IMR-90 (cell line): Measurements from ENCODE around the gene TMEM263. TPM values are rescaled to one million over a fixed set of nuclear protein-coding genes. Genes with fewer than 3 reads are reported as not detected.

Experiments
- ATAC-seq: fragments of 200-7000 bp; cut with Tn5 transposase; 2 replicates; pipeline ENCODE4 v1.9.1; 2020; ENCODE audit warnings: low read depth, mild to moderate bottlenecking, moderate library complexity
- BruUV-seq: library from RNA; stranded (reverse); fragments of 400-500 nt; replicated peaks from 2 replicates; lab custom pipeline; 2021; lab: Mats Ljungman, UMichigan
- CTCF ChIA-PET: fragments of 300-600 bp; formaldehyde crosslinking; extraction: SDS; loops from one replicate; lab custom pipeline; 2021; ENCODE audit warnings: antibody characterized with exemption; lab: Yijun Ruan, JAX
- POLR2A ChIA-PET: fragments of 300-600 bp; sonication (Branson Sonifier 250); formaldehyde crosslinking; loops from one replicate; lab custom pipeline; 2022; ENCODE audit warnings: antibody characterized with exemption; ENCODE audit not compliant: unreplicated experiment; lab: Charles Lee
- DNase-seq: peaks from one replicate; pipeline ENCODE4 v3.0.0; 2013
- H2AFZ ChIP-seq: replicated peaks from 2 replicates; pipeline ENCODE3; 2013; ENCODE audit warnings: low read length, mild to moderate bottlenecking; ENCODE audit not compliant: poor library complexity
- H2AK5ac ChIP-seq: 2 replicates; pipeline ENCODE4 v1.6.1; 2013; ENCODE audit warnings: low read depth, low read length, inconsistent platforms
- H2AK9ac ChIP-seq: replicated peaks from 2 replicates; pipeline ENCODE3; 2013; ENCODE audit warnings: mild to moderate bottlenecking, low read depth, low read length, moderate library complexity; ENCODE audit not compliant: poor library complexity
- H2BK120ac ChIP-seq: 2 replicates; pipeline ENCODE4 v1.6.1; 2013; ENCODE audit warnings: low read depth, low read length, inconsistent platforms
- H2BK15ac ChIP-seq: 3 replicates; pipeline ENCODE4 v1.6.1; 2013; ENCODE audit warnings: low read depth, low read length, inconsistent platforms
- H2BK20ac ChIP-seq: 2 replicates; pipeline ENCODE4 v1.6.1; 2013; ENCODE audit warnings: low read depth, mild to moderate bottlenecking, inconsistent platforms, low read length, moderate library complexity
- H2BK5ac ChIP-seq: 2 replicates; pipeline ENCODE4 v1.6.1; 2013; ENCODE audit warnings: mild to moderate bottlenecking, low read depth, low read length, inconsistent platforms; ENCODE audit not compliant: poor library complexity, severe bottlenecking
- H3K14ac ChIP-seq: replicated peaks from 2 replicates; pipeline ENCODE4 v1.6.1; 2013; ENCODE audit warnings: low read depth, low read length, inconsistent platforms
- H3K18ac ChIP-seq: 2 replicates; pipeline ENCODE4 v1.6.1; 2013; ENCODE audit warnings: low read depth, low read length, control low read depth
- H3K23ac ChIP-seq: 2 replicates; pipeline ENCODE4 v1.6.1; 2013; ENCODE audit warnings: low read depth, low read length, inconsistent platforms
- H3K27ac ChIP-seq: 2 replicates; pipeline ENCODE4 v1.5.1; 2013; ENCODE audit warnings: mild to moderate bottlenecking, control low read depth, low read length; ENCODE audit not compliant: insufficient read depth
- H3K27me3 ChIP-seq: 2 replicates; pipeline ENCODE4 v1.6.1; 2013; ENCODE audit warnings: low read length; ENCODE audit not compliant: control insufficient read depth, insufficient read depth
- H3K36me3 ChIP-seq: 2 replicates; pipeline ENCODE4 v1.6.1; 2013; ENCODE audit warnings: low read length, mixed read lengths; ENCODE audit not compliant: control insufficient read depth, insufficient read depth
- H3K4ac ChIP-seq: 2 replicates; pipeline ENCODE4 v1.6.1; 2013; ENCODE audit warnings: low read depth, low read length, inconsistent platforms
- H3K4me1 ChIP-seq: 2 replicates; pipeline ENCODE4 v1.6.1; 2013; ENCODE audit warnings: low read length, mixed read lengths; ENCODE audit not compliant: control insufficient read depth, insufficient read depth
- H3K4me2 ChIP-seq: 2 replicates; pipeline ENCODE4 v1.6.1; 2013; ENCODE audit warnings: low read depth, mild to moderate bottlenecking, control low read depth, low read length, moderate library complexity
- H3K4me3 ChIP-seq: 2 replicates; pipeline ENCODE4 v1.5.1; 2013; ENCODE audit warnings: low read depth, mild to moderate bottlenecking, control low read depth, low read length, moderate library complexity; ENCODE audit not compliant: insufficient read depth
- H3K56ac ChIP-seq: 2 replicates; pipeline ENCODE4 v1.6.1; 2013; ENCODE audit warnings: low read length, inconsistent platforms; ENCODE audit not compliant: insufficient read depth; ENCODE audit errors: extremely low read depth
- H3K79me1 ChIP-seq, 2 experiments: 2 replicates each; pipeline ENCODE4 v1.6.1; 2013; ENCODE audit warnings: low read length in 2 of 2, inconsistent platforms in 1 of 2, low read depth in 1 of 2
- H3K9ac ChIP-seq: 2 replicates; pipeline ENCODE4 v1.6.1; 2013; ENCODE audit warnings: low read depth, low read length, control low read depth
- H3K9me1 ChIP-seq: 2 replicates; pipeline ENCODE4 v1.6.1; 2013; ENCODE audit warnings: low read length, inconsistent platforms; ENCODE audit not compliant: insufficient read depth
- H3K9me3 ChIP-seq: 2 replicates; pipeline ENCODE4 v1.6.1; 2013; ENCODE audit warnings: low read length; ENCODE audit not compliant: control insufficient read depth, insufficient read depth
- H4K20me1 ChIP-seq: 2 replicates; pipeline ENCODE4 v1.6.1; 2013; ENCODE audit warnings: low read length, inconsistent platforms; ENCODE audit not compliant: insufficient read depth
- H4K5ac ChIP-seq: 2 replicates; pipeline ENCODE4 v1.6.1; 2013; ENCODE audit warnings: mild to moderate bottlenecking, low read depth, low read length, control low read depth
- H4K8ac ChIP-seq, 2 experiments: 2 replicates each; pipeline ENCODE4 v1.6.1; 2013; ENCODE audit warnings: low read depth in 2 of 2, low read length in 2 of 2, control low read depth in 1 of 2, inconsistent platforms in 1 of 2
- H4K91ac ChIP-seq: 2 replicates; pipeline ENCODE4 v1.6.1; 2013; ENCODE audit warnings: low read depth, low read length, inconsistent platforms; ENCODE audit not compliant: insufficient read depth
- BHLHE40 ChIP-seq: fragments of 150-350 bp; IDR thresholded peaks from 2 replicates; pipeline ENCODE4 v1.6.1; 2016; ENCODE audit warnings: mild to moderate bottlenecking, low read depth, low read length
- CEBPB ChIP-seq: IDR thresholded peaks from 2 replicates; pipeline ENCODE4 v1.6.1; 2012; ENCODE audit warnings: low read depth, low read length, improper control_type of control experiment
- CHD1 ChIP-seq: IDR thresholded peaks from 2 replicates; pipeline ENCODE4 v1.6.1; 2012; ENCODE audit warnings: low read depth, low read length, improper control_type of control experiment
- FOS ChIP-seq: fragments of 150-350 bp; IDR thresholded peaks from 2 replicates; pipeline ENCODE4 v1.6.1; 2016; ENCODE audit warnings: low read depth, low read length
- MAFK ChIP-seq: IDR thresholded peaks from 2 replicates; pipeline ENCODE4 v1.6.1; 2012; ENCODE audit warnings: low read depth, low read length, improper control_type of control experiment
- MAZ ChIP-seq: IDR thresholded peaks from 2 replicates; pipeline ENCODE4 v1.6.1; 2012; ENCODE audit warnings: low read depth, mild to moderate bottlenecking, low read length, improper control_type of control experiment, moderate library complexity, borderline replicate concordance
- MXI1 ChIP-seq: IDR thresholded peaks from 2 replicates; pipeline ENCODE4 v1.6.1; 2012; ENCODE audit warnings: low read depth, mild to moderate bottlenecking, low read length, moderate library complexity, borderline replicate concordance
- NFE2L2 ChIP-seq: fragments of 150-350 bp; IDR thresholded peaks from 2 replicates; pipeline ENCODE4 v1.6.1; 2016; ENCODE audit warnings: low read depth, mild to moderate bottlenecking, low read length
- POLR2A ChIP-seq: IDR thresholded peaks from 2 replicates; pipeline ENCODE4 v1.6.1; 2012; ENCODE audit warnings: mild to moderate bottlenecking, low read depth, low read length
- RAD21 ChIP-seq: IDR thresholded peaks from 2 replicates; pipeline ENCODE4 v1.6.1; 2012; ENCODE audit warnings: low read length, improper control_type of control experiment
- RCOR1 ChIP-seq: IDR thresholded peaks from 2 replicates; pipeline ENCODE4 v1.6.1; 2012; ENCODE audit warnings: mild to moderate bottlenecking, low read length, improper control_type of control experiment; ENCODE audit not compliant: insufficient replicate concordance
- RFX5 ChIP-seq: IDR thresholded peaks from 2 replicates; pipeline ENCODE4 v1.8.0; 2012; ENCODE audit warnings: low read depth, mild to moderate bottlenecking, low read length, moderate library complexity
- SMC3 ChIP-seq: fragments of 150-350 bp; IDR thresholded peaks from 2 replicates; pipeline ENCODE4 v1.6.1; 2016; ENCODE audit warnings: low read depth, mild to moderate bottlenecking, antibody characterized with exemption, low read length, moderate library complexity
- WGBS, 2 experiments: methylation state at CpG; one replicate each; pipeline versions ENCODE4 v1.1.5 to v1.1.7; 2013; ENCODE audit warnings: missing lambda C conversion rate in 2 of 2; ENCODE audit not compliant: insufficient read length in 1 of 2; ENCODE audit errors: extremely low coverage in 2 of 2; 5-methylcytosine and 5-hydroxymethylcytosine counted together
- dilution Hi-C: fragments of 300-500 bp; cut with HindIII; formaldehyde crosslinking; loops from one replicate; pipeline ENCODE4 v1.14.3; 2018; ENCODE audit warnings: low sequenced_read_pairs; ENCODE audit not compliant: unreplicated experiment
- in situ Hi-C: fragments of 300-500 bp; cut with MboI; formaldehyde crosslinking; loops from 3 replicates; pipeline ENCODE4 v1.14.3; 2019; ENCODE audit warnings: low sequenced_read_pairs, inconsistent platforms, mixed read lengths
- intact Hi-C: fragments of 100-400 bp; cut with micrococcal nuclease; formaldehyde crosslinking; loops from 2 replicates; pipeline ENCODE4 v1.10.0; 2022
- polyA plus RNA-seq, 3 experiments: library from polyadenylated mRNA; depleted of rRNA; stranded (reverse); fragments of >200 nt; gene quantifications; 2 replicates each; pipeline ENCODE4 v1.2.3, GENCODE V29; 2012; ENCODE audit warnings: low replicate concordance in 1 of 3
- total RNA-seq: library from RNA; depleted of rRNA; stranded (reverse); fragments of >200 nt; gene quantifications from 2 replicates; pipeline ENCODE4 v1.2.3, GENCODE V29; 2012
- TF ChIP-seq, protein P1 (sequence below): fragments of 150-350 bp; IDR thresholded peaks from 2 replicates; pipeline ENCODE4 v1.6.1; 2017; ENCODE audit warnings: mild to moderate bottlenecking, antibody characterized with exemption, low read length, low read depth
- TF ChIP-seq, protein P2 (sequence below): fragments of 150-350 bp; IDR thresholded peaks from 2 replicates; pipeline ENCODE4 v1.6.1; 2016; ENCODE audit warnings: low read depth, mild to moderate bottlenecking, low read length, moderate library complexity, borderline replicate concordance
- TF ChIP-seq, protein P3 (sequence below): conservative IDR thresholded peaks from 2 replicates; pipeline ENCODE4 v1.5.1; 2012; ENCODE audit warnings: mild to moderate bottlenecking, low read depth, low read length, improper control_type of control experiment

Gene TMEM263
- total and polyA plus RNA-seq, 2 of the 4 experiments (the other 2 are of a cell fraction): 47.9 to 99.7 TPM

DNA sequence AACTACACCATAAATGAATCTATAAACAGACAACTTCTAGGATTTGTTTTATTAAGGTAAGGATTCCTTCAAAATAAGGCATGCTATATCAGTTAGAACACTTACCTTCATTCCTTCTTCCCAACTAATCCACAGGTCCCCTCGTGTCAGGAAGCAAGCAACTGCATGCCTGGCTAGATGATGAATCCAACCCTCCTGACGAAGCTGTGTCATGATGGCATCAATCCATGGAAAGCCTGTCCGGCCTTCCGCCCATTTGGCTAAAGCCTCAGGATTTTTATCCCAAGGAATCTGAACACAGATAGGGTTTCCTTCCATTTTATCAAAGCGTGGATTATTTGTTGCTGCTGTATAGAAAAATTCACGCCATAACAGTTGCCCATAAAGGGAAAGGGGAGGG lies 43.7 kb downstream of the TMEM263 start:
- Histone ChIP-seq H4K8ac (no peak overlapping the region), H2BK5ac (no peak overlapping the region), H3K9me1 (peaks cover 3% of the 10 kb centered on the region; the same call in 1 of the 2 replicates), H3K27ac (no peak overlapping the region), H3K4ac (no peak overlapping the region), H3K27me3 (no peaks in the 10 kb centered on the region), H3K23ac (no peak overlapping the region), H4K20me1 (no peaks in the 10 kb centered on the region), H4K5ac (no peak overlapping the region), H3K4me3 (no peak overlapping the region), H2AFZ (no peak overlapping the region), H3K9me3 (no peaks in the 10 kb centered on the region), H4K91ac (no peak overlapping the region), H2BK20ac (no peak overlapping the region), H3K14ac (no peak overlapping the region; the same call in 1 of the 2 replicates), H3K79me1 (no peaks in the 10 kb centered on the region; a peak in 2 of 4 replicates), H2BK120ac (no peak overlapping the region), H2AK5ac (no peak overlapping the region), H3K4me1 (peaks cover 4% of the 10 kb centered on the region), H2BK15ac (no peak overlapping the region), H3K4me2 (no peak overlapping the region), H3K36me3 (peaks cover 3% of the 10 kb centered on the region; the same call in 1 of the 2 replicates), H3K18ac (no peak overlapping the region), H2AK9ac (no peak overlapping the region), H3K56ac (no peak overlapping the region), H3K9ac (no peak overlapping the region)
- ChIA-PET CTCF (no interaction called here), POLR2A (no interaction called here)
- dilution Hi-C loops (no loop called here), in situ Hi-C loops (no loop called here), intact Hi-C loops (no loop called here)
- DNase-seq (no peak), ATAC-seq (no peak)
- TF ChIP-seq RAD21 (no peak), MXI1 (no peak), RCOR1 (no peak), RFX5 (no peak), BHLHE40 (no peak), CEBPB (no peak), FOS (no peak), MAZ (no peak), SMC3 (no peak), POLR2A (no peak), NFE2L2 (no peak), MAFK (no peak), CHD1 (no peak)
- TF ChIP-seq, protein P1, sequence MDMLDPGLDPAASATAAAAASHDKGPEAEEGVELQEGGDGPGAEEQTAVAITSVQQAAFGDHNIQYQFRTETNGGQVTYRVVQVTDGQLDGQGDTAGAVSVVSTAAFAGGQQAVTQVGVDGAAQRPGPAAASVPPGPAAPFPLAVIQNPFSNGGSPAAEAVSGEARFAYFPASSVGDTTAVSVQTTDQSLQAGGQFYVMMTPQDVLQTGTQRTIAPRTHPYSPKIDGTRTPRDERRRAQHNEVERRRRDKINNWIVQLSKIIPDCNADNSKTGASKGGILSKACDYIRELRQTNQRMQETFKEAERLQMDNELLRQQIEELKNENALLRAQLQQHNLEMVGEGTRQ: no peak
- TF ChIP-seq, protein P2, sequence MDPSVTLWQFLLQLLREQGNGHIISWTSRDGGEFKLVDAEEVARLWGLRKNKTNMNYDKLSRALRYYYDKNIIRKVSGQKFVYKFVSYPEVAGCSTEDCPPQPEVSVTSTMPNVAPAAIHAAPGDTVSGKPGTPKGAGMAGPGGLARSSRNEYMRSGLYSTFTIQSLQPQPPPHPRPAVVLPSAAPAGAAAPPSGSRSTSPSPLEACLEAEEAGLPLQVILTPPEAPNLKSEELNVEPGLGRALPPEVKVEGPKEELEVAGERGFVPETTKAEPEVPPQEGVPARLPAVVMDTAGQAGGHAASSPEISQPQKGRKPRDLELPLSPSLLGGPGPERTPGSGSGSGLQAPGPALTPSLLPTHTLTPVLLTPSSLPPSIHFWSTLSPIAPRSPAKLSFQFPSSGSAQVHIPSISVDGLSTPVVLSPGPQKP: no peak
- TF ChIP-seq, protein P3, sequence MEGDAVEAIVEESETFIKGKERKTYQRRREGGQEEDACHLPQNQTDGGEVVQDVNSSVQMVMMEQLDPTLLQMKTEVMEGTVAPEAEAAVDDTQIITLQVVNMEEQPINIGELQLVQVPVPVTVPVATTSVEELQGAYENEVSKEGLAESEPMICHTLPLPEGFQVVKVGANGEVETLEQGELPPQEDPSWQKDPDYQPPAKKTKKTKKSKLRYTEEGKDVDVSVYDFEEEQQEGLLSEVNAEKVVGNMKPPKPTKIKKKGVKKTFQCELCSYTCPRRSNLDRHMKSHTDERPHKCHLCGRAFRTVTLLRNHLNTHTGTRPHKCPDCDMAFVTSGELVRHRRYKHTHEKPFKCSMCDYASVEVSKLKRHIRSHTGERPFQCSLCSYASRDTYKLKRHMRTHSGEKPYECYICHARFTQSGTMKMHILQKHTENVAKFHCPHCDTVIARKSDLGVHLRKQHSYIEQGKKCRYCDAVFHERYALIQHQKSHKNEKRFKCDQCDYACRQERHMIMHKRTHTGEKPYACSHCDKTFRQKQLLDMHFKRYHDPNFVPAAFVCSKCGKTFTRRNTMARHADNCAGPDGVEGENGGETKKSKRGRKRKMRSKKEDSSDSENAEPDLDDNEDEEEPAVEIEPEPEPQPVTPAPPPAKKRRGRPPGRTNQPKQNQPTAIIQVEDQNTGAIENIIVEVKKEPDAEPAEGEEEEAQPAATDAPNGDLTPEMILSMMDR: no peak
- BruUV-seq: no TSS peak
- 79% methylated on average over 2 of the region's 6 CpGs; no CpG with 5 or more reads in 1 of the 2 experiments for WGBS, 2 experiments
